ENCODE results near the gene PRKCE.

DNA sequence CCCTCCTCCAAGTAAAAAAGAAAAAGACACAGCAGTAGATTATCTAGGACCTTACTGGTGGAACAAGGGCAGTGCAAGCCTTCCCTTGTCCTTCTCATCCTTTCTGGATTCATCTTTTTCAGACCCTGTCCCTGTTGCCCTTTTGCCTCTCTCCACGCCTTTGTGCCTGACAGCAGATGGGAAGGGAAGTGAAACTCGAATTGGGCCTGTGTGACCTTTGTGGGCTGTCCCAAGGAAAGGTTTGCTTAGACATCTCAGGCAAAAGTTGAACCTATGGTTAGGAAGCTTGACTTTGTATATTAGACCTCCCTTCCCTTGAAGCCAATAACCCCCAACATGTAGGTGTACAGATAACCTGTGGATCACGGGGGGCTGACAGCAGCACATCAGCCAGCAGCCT is 185.3 kb downstream of the PRKCE start:
- TF ChIP-seq, protein P1, sequence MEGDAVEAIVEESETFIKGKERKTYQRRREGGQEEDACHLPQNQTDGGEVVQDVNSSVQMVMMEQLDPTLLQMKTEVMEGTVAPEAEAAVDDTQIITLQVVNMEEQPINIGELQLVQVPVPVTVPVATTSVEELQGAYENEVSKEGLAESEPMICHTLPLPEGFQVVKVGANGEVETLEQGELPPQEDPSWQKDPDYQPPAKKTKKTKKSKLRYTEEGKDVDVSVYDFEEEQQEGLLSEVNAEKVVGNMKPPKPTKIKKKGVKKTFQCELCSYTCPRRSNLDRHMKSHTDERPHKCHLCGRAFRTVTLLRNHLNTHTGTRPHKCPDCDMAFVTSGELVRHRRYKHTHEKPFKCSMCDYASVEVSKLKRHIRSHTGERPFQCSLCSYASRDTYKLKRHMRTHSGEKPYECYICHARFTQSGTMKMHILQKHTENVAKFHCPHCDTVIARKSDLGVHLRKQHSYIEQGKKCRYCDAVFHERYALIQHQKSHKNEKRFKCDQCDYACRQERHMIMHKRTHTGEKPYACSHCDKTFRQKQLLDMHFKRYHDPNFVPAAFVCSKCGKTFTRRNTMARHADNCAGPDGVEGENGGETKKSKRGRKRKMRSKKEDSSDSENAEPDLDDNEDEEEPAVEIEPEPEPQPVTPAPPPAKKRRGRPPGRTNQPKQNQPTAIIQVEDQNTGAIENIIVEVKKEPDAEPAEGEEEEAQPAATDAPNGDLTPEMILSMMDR (IDR thresholded peaks at IDR 0.05): no peak
- TF ChIP-seq EZH2 (IDR thresholded peaks at IDR 0.05; ENCODE audit: borderline replicate concordance, insufficient read depth, low read depth, low read length, poor library complexity, severe bottlenecking): no peak
